B cell (primary cell): ENCODE data around the gene MDGA2.

ENCODE experiments used
- CTCF ChIP-seq: fragments of 200-600 bp; IDR thresholded peaks from one replicate; pipeline ENCODE4 v1.8.0; 2022; ENCODE audit warnings: antibody characterized with exemption, mild to moderate bottlenecking
- EZH2 ChIP-seq: IDR thresholded peaks from 2 replicates; pipeline ENCODE4 v1.6.1; 2012; ENCODE audit warnings: borderline replicate concordance, low read depth, mild to moderate bottlenecking, moderate library complexity, low read length; ENCODE audit not compliant: insufficient read depth, poor library complexity, severe bottlenecking

- no peak for TF ChIP-seq CTCF
- TF ChIP-seq EZH2, result no peak
These were observed 18.3 kb downstream of the MDGA2 start for GRCh38 chr14:47657143-47657542.
